HepG2 (cell line): ENCODE measurements around the gene RNASE11. TPM values are rescaled to one million over a fixed set of nuclear protein-coding genes. Genes with fewer than 3 reads are reported as not detected.

Experiments used
- CBX5 ChIP-seq: sonication (generic); formaldehyde crosslinking; IDR thresholded peaks from 2 replicates; pipeline ENCODE4 v1.4.0; 2020; ENCODE audit warnings: missing genetic modification reagents, borderline replicate concordance
- GATA4 ChIP-seq: sonication (generic); IDR thresholded peaks from 2 replicates; pipeline ENCODE4 v1.6.1; 2016; ENCODE audit warnings: antibody characterized with exemption, low read depth, borderline replicate concordance
- HOMEZ ChIP-seq: IDR thresholded peaks from 2 replicates; pipeline ENCODE4 v1.6.1; 2016; ENCODE audit warnings: low read depth
- JUN ChIP-seq: sonication (generic); formaldehyde crosslinking; IDR thresholded peaks from 2 replicates; pipeline ENCODE4 v1.4.0; 2020; ENCODE audit warnings: mild to moderate bottlenecking, missing genetic modification reagents
- JUND ChIP-seq: sonication (generic); formaldehyde crosslinking; IDR thresholded peaks from 2 replicates; pipeline ENCODE4 v1.8.0; 2022; ENCODE audit warnings: mild to moderate bottlenecking, missing genetic modification reagents
- NRL ChIP-seq: sonication (generic); formaldehyde crosslinking; IDR thresholded peaks from 2 replicates; pipeline ENCODE4 v1.5.0; 2020; ENCODE audit warnings: missing genetic modification reagents, mild to moderate bottlenecking, moderate library complexity, borderline replicate concordance
- PAX8 ChIP-seq: sonication (generic); formaldehyde crosslinking; IDR thresholded peaks from 2 replicates; pipeline ENCODE4 v1.8.0; 2022; ENCODE audit warnings: mild to moderate bottlenecking, missing genetic modification reagents, borderline replicate concordance
- PCBP1 ChIP-seq: fragments of 200-400 bp; formaldehyde crosslinking; IDR thresholded peaks from 2 replicates; pipeline ENCODE4 v1.6.1; 2017; ENCODE audit warnings: mild to moderate bottlenecking, low read depth, low read length, borderline replicate concordance
- PHB2 ChIP-seq: fragments of 450-650 bp; IDR thresholded peaks from 2 replicates; pipeline ENCODE4 v1.6.1; 2018; ENCODE audit not compliant: partially characterized antibody
- RFX3 ChIP-seq: IDR thresholded peaks from 2 replicates; pipeline ENCODE4 v1.6.1; 2016; ENCODE audit warnings: missing biosample characterization, missing genetic modification reagents
- SCMH1 ChIP-seq: sonication (generic); formaldehyde crosslinking; IDR thresholded peaks from 2 replicates; pipeline ENCODE4 v1.9.0; 2021; ENCODE audit warnings: missing genetic modification reagents, mild to moderate bottlenecking, borderline replicate concordance
- SNAPC2 ChIP-seq: sonication (generic); formaldehyde crosslinking; IDR thresholded peaks from 2 replicates; pipeline ENCODE4 v1.8.1; 2022; ENCODE audit warnings: mild to moderate bottlenecking, missing genetic modification reagents
- TEAD2 ChIP-seq: sonication (generic); formaldehyde crosslinking; IDR thresholded peaks from 2 replicates; pipeline ENCODE4 v1.9.0; 2021; ENCODE audit warnings: missing genetic modification reagents
- TFAP4 ChIP-seq: sonication (generic); IDR thresholded peaks from 2 replicates; pipeline ENCODE4 v1.6.1; 2016; ENCODE audit warnings: low read depth, borderline replicate concordance
- TFDP1 ChIP-seq: IDR thresholded peaks from 2 replicates; pipeline ENCODE4 v1.6.1; 2016; ENCODE audit warnings: missing compliant biosample characterization, missing genetic modification reagents, borderline replicate concordance
- ZNF24 ChIP-seq: fragments of 450-650 bp; IDR thresholded peaks from 2 replicates; pipeline ENCODE4 v1.6.1; 2017; ENCODE audit warnings: antibody characterized with exemption, mild to moderate bottlenecking
- ZNF367 ChIP-seq: sonication (generic); formaldehyde crosslinking; IDR thresholded peaks from 2 replicates; pipeline ENCODE4 v1.4.0; 2020; ENCODE audit warnings: missing genetic modification reagents, borderline replicate concordance
- ZNF503 ChIP-seq: sonication (generic); formaldehyde crosslinking; IDR thresholded peaks from 2 replicates; pipeline ENCODE4 v1.4.0; 2020; ENCODE audit warnings: missing genetic modification reagents
- ZNF512B ChIP-seq: sonication (generic); formaldehyde crosslinking; IDR thresholded peaks from 2 replicates; pipeline ENCODE4 v1.5.1; 2020; ENCODE audit warnings: missing genetic modification reagents, mild to moderate bottlenecking, borderline replicate concordance
- ZNF546 ChIP-seq: sonication (generic); formaldehyde crosslinking; conservative IDR thresholded peaks from 2 replicates; pipeline ENCODE4 v1.8.1; 2023; ENCODE audit warnings: mild to moderate bottlenecking, missing genetic modification reagents
- polyA plus RNA-seq, 8 experiments: library from polyadenylated mRNA; depleted of rRNA in 3 of 8; stranded (reverse) in 7 of 8; unstranded in 1 of 8; fragments of >200 nt; fragmentation: Illumina TruSeq in 4 of 8; extraction: Trizol in 4 of 8; gene quantifications; 2 replicates each; pipeline versions ENCODE4 v1.2.1 to v1.2.3, GENCODE V29; 2011 to 2016; ENCODE audit warnings: low read depth in 4 of 8, missing spikeins in 1 of 8, mixed read lengths in 1 of 8; ENCODE audit not compliant: insufficient read depth in 1 of 8
- total RNA-seq, 5 experiments: library from RNA; depleted of rRNA; stranded (reverse); fragments of >200 nt; fragmentation: Illumina TruSeq; extraction: Trizol; gene quantifications; 2 replicates each; pipeline ENCODE4 v1.2.3, GENCODE V29; 2016; ENCODE audit warnings: low read depth in 1 of 5

The RNASE11 gene
- total and polyA plus RNA-seq, 2 of the 13 experiments (the other 11 are each of a cell fraction or from before 2014, with no cell fraction given), result not detected

- no peak for TF ChIP-seq ZNF512B (CRISPR knock-in tag)
- TF ChIP-seq ZNF24, result peak; percentile 100
- 0 out of 2 replicates have a peak, but pooled peaks have one; percentile 20 for TF ChIP-seq JUN
- TF ChIP-seq PCBP1, result no peak
- TF ChIP-seq ZNF503, result peak; percentile 87; the same call in 1 of the 2 replicates
- no peak for TF ChIP-seq PHB2
- TF ChIP-seq JUND, result peak; percentile 55
- 0 out of 2 replicates have a peak, but pooled peaks have one; percentile 68 for TF ChIP-seq ZNF546 (CRISPR knock-in tag)
- no peak for TF ChIP-seq TFAP4
- no peak for TF ChIP-seq ZNF367 (CRISPR knock-in tag)
- TF ChIP-seq HOMEZ (CRISPR knock-in tag), result 0 out of 2 replicates have a peak, but pooled peaks have one; percentile 10
- TF ChIP-seq TEAD2 (CRISPR knock-in tag), result peak; percentile 87
- TF ChIP-seq TFDP1 (CRISPR knock-in tag), result peak; percentile 80; the same call in 1 of the 2 replicates
- no peak for TF ChIP-seq RFX3 (CRISPR knock-in tag)
- peak; percentile 95 for TF ChIP-seq SNAPC2 (CRISPR knock-in tag)
- TF ChIP-seq CBX5, result peak; percentile 88; the same call in 1 of the 2 replicates
- no peak for TF ChIP-seq GATA4
- TF ChIP-seq NRL (CRISPR knock-in tag), result peak; percentile 94; the same call in 1 of the 2 replicates
- no peak for TF ChIP-seq SCMH1
- no peak for TF ChIP-seq PAX8 (CRISPR knock-in tag)
These were observed 25.6 kb upstream of the RNASE11 start (continued) for GRCh38 chr14:20613094-20614037.
